ENCODE measurements around the gene BNIPL. TPM values are rescaled to one million over a fixed set of nuclear protein-coding genes. Genes with fewer than 3 reads are reported as not detected.

BNIPL gene
- total and polyA plus RNA-seq, 2 of the 13 experiments (the other 11 are each of a cell fraction or from before 2014, with no cell fraction given), result 0.40 to 1.1 TPM

GRCh38 chr1:151012684-151013471 is 23.5 kb upstream of the BNIPL start (continued):
- TF ChIP-seq SNAPC2 (CRISPR knock-in tag; IDR thresholded peaks at IDR 0.05) (0 out of 2 replicates have a peak, but pooled peaks have one; percentile 37), ZFP36L2 (CRISPR knock-in tag; IDR thresholded peaks at IDR 0.05) (no peak), ZSCAN20 (CRISPR knock-in tag; IDR thresholded peaks at IDR 0.05; ENCODE audit: borderline replicate concordance) (0 out of 2 replicates have a peak, but pooled peaks have one; percentile 12), FOXC1 (CRISPR knock-in tag; IDR thresholded peaks at IDR 0.05; ENCODE audit: borderline replicate concordance) (no peak), ZNF264 (CRISPR knock-in tag; IDR thresholded peaks at IDR 0.05) (peak; percentile 90), ZNF558 (CRISPR knock-in tag; IDR thresholded peaks at IDR 0.05; ENCODE audit: borderline replicate concordance) (no peak), KDM1A (CRISPR knock-in tag; IDR thresholded peaks at IDR 0.05) (peak; percentile 75; the same call in 1 of the 2 replicates), ZNF367 (CRISPR knock-in tag; IDR thresholded peaks at IDR 0.05; ENCODE audit: borderline replicate concordance) (no peak), ZNF576 (CRISPR knock-in tag; IDR thresholded peaks at IDR 0.05) (no peak), ARID5B (CRISPR knock-in tag; IDR thresholded peaks at IDR 0.05) (peak; percentile 91), CTCF (CRISPR knock-in tag; IDR thresholded peaks at IDR 0.05) (no peak), MIXL1 (CRISPR knock-in tag; IDR thresholded peaks at IDR 0.05) (peak; percentile 73), ONECUT2 (CRISPR knock-in tag; IDR thresholded peaks at IDR 0.05) (no peak), IKZF4 (CRISPR knock-in tag; IDR thresholded peaks at IDR 0.05; ENCODE audit: borderline replicate concordance, low read depth, not compliant biosample characterization) (peak; percentile 47), ZEB1 (IDR thresholded peaks at IDR 0.05; ENCODE audit: insufficient replicate concordance, low read depth) (peak; percentile 67), ZNF253 (CRISPR knock-in tag; IDR thresholded peaks at IDR 0.05; ENCODE audit: borderline replicate concordance) (no peak), TFDP1 (CRISPR knock-in tag; IDR thresholded peaks at IDR 0.05; ENCODE audit: borderline replicate concordance) (no peak), NR2F6 (IDR thresholded peaks at IDR 0.05) (peak; percentile 48; the same call in 1 of the 2 replicates), NR2F6 (CRISPR knock-in tag; IDR thresholded peaks at IDR 0.05) (peak; percentile 76), MTA1 (CRISPR knock-in tag; IDR thresholded peaks at IDR 0.05; ENCODE audit: borderline replicate concordance) (peak; percentile 62; the same call in 1 of the 2 replicates), PLRG1 (conservative IDR thresholded peaks at IDR 0.05) (no peak), MED1 (CRISPR knock-in tag; IDR thresholded peaks at IDR 0.05) (peak; percentile 86), ZNF17 (CRISPR knock-in tag; IDR thresholded peaks at IDR 0.05) (no peak), MEF2D (CRISPR knock-in tag; IDR thresholded peaks at IDR 0.05) (peak; percentile 58)
